Measurements from ENCODE around the gene PRPS1. TPM values are rescaled to one million over a fixed set of nuclear protein-coding genes. Genes with fewer than 3 reads are reported as not detected.
A peak's percentile ranks its signal among the peaks of the same experiment; 100 is the strongest.
"Not testable (repeated sequence)": the region's sequence is repeated elsewhere in the genome, so short reads cannot be mapped to it uniquely, and the experiment has no call there.

The PRPS1 gene
- 120 TPM for polyA plus RNA-seq (2012; ENCODE audit: insufficient read depth, insufficient read length)

GRCh38 chrX:107627838-107628661, at the start of gene PRPS1:
Gene PRPS1 (plus strand): TSS chrX:107628510. CDS start chrX:107628629, 119 bp downstream.
- peak within 1 kb of the TSS; percentile 63 for H3K4me3 ChIP-seq (ENCODE audit: low read length)
- peak; percentile 93 for DNase-seq (ENCODE audit: low read depth, low spot score)

- no peak overlapping the region for H3K4me3 ChIP-seq (ENCODE audit: low read length)
- no peak for DNase-seq (ENCODE audit: low read depth, low spot score)
Observed at GRCh38 chrX:107579956-107580355, 48.4 kb upstream of the PRPS1 start.

GRCh38 chrX:107581923-107582322, 46.4 kb upstream of the PRPS1 start:
- H3K4me3 ChIP-seq (ENCODE audit: low read length): no peak overlapping the region
- DNase-seq (ENCODE audit: low read depth, low spot score): no peak

GRCh38 chrX:107589243-107589642, 39.1 kb upstream of the PRPS1 start:
- DNase-seq (ENCODE audit: low read depth, low spot score): no peak

GRCh38 chrX:107596651-107597050, 31.7 kb upstream of the PRPS1 start:
- no peak for DNase-seq (ENCODE audit: low read depth, low spot score)
- H3K4me3 ChIP-seq (ENCODE audit: low read length): no peak overlapping the region

More at GRCh38 chrX:107589243-107589642, 39.1 kb upstream of the PRPS1 start:
- no peak overlapping the region for H3K4me3 ChIP-seq (ENCODE audit: low read length)

GRCh38 chrX:107597264-107597663, 31.0 kb upstream of the PRPS1 start:
- no peak for DNase-seq (ENCODE audit: low read depth, low spot score)
- H3K4me3 ChIP-seq (ENCODE audit: low read length): no peak overlapping the region

GRCh38 chrX:107597791-107598190, 30.5 kb upstream of the PRPS1 start:
- no peak overlapping the region for H3K4me3 ChIP-seq (ENCODE audit: low read length)
- DNase-seq (ENCODE audit: low read depth, low spot score): no peak

GRCh38 chrX:107599450-107599861, 28.9 kb upstream of the PRPS1 start:
- DNase-seq (ENCODE audit: low read depth, low spot score): no peak
- no peak overlapping the region for H3K4me3 ChIP-seq (ENCODE audit: low read length)

GRCh38 chrX:107600366-107600765, 27.9 kb upstream of the PRPS1 start:
- no peak for DNase-seq (ENCODE audit: low read depth, low spot score)
- no peak overlapping the region for H3K4me3 ChIP-seq (ENCODE audit: low read length)

GRCh38 chrX:107601326-107601725, 27.0 kb upstream of the PRPS1 start:
- DNase-seq (ENCODE audit: low read depth, low spot score): no peak
- no peak overlapping the region for H3K4me3 ChIP-seq (ENCODE audit: low read length)

- no peak overlapping the region for H3K4me3 ChIP-seq (ENCODE audit: low read length)
- DNase-seq (ENCODE audit: low read depth, low spot score): no peak
Observed at GRCh38 chrX:107601759-107602158, 26.6 kb upstream of the PRPS1 start.

GRCh38 chrX:107602694-107603239, 25.5 kb upstream of the PRPS1 start:
- H3K4me3 ChIP-seq (ENCODE audit: low read length): no peak overlapping the region
- DNase-seq (ENCODE audit: low read depth, low spot score): no peak

GRCh38 chrX:107603429-107604159, 24.7 kb upstream of the PRPS1 start:
- DNase-seq (ENCODE audit: low read depth, low spot score): no peak
- no peak overlapping the region for H3K4me3 ChIP-seq (ENCODE audit: low read length)

- not testable (repeated sequence) for DNase-seq (ENCODE audit: low read depth, low spot score); H3K4me3 ChIP-seq (ENCODE audit: low read length)
Observed at GRCh38 chrX:107609061-107609460, 19.2 kb upstream of the PRPS1 start.

GRCh38 chrX:107610667-107611066, 17.6 kb upstream of the PRPS1 start:
- no peak for DNase-seq (ENCODE audit: low read depth, low spot score)
- no peak overlapping the region for H3K4me3 ChIP-seq (ENCODE audit: low read length)

GRCh38 chrX:107619885-107620322, 8.4 kb upstream of the PRPS1 start:
- H3K4me3 ChIP-seq (ENCODE audit: low read length): no peak overlapping the region
- no peak for DNase-seq (ENCODE audit: low read depth, low spot score)

- no peak for DNase-seq (ENCODE audit: low read depth, low spot score)
- H3K4me3 ChIP-seq (ENCODE audit: low read length): no peak overlapping the region
Observed at GRCh38 chrX:107624893-107625292, 3.4 kb upstream of the PRPS1 start.

- DNase-seq (ENCODE audit: low read depth, low spot score): no peak
- H3K4me3 ChIP-seq (ENCODE audit: low read length): no peak overlapping the region
Observed at GRCh38 chrX:107625739-107626138, 2.6 kb upstream of the PRPS1 start.

- H3K4me3 ChIP-seq (ENCODE audit: low read length): no peak overlapping the region
- no peak for DNase-seq (ENCODE audit: low read depth, low spot score)
Observed at GRCh38 chrX:107626481-107626880, 1.8 kb upstream of the PRPS1 start.

- no peak for DNase-seq (ENCODE audit: low read depth, low spot score)
- H3K4me3 ChIP-seq (ENCODE audit: low read length): no peak overlapping the region
Observed at GRCh38 chrX:107626916-107627315, 1.4 kb upstream of the PRPS1 start.
